ENCODE data around the gene ABAT.

- TF ChIP-seq CTCF (IDR thresholded peaks at IDR 0.05; ENCODE audit: low read length) (no peak), EZH2 (IDR thresholded peaks at IDR 0.05; ENCODE audit: borderline replicate concordance, low read length) (no peak)
These were observed 44.0 kb upstream of the ABAT start for GRCh38 chr16:8630255-8630953.

Data from OCI-LY1 (cell line).